Neutrophil (primary cell): Measurements from ENCODE around the gene HSD3B7.

Experiments used
- H3K27ac ChIP-seq: fragments of 200-600 bp; sonication (generic); 2 replicates; pipeline ENCODE4 v1.5.1; 2016; ENCODE audit warnings: mild to moderate bottlenecking, moderate library complexity
- H3K27me3 ChIP-seq: fragments of 200-600 bp; sonication (generic); 2 replicates; pipeline ENCODE4 v1.6.0; 2016; ENCODE audit warnings: mild to moderate bottlenecking
- H3K36me3 ChIP-seq: fragments of 200-600 bp; sonication (generic); 2 replicates; pipeline ENCODE4 v1.5.1; 2017
- H3K4me1 ChIP-seq, 2 experiments: fragments of 200-600 bp in 1 of 2; sonication (generic) in 1 of 2; 1 replicate in 1 of 2; 2 replicates in 1 of 2; pipeline versions ENCODE4 v1.5.1 to v1.6.1; 2013 to 2016; ENCODE audit warnings: low read depth in 1 of 2, low read length in 1 of 2, mild to moderate bottlenecking in 1 of 2, moderate library complexity in 1 of 2; ENCODE audit not compliant: control insufficient read depth in 1 of 2, insufficient read depth in 1 of 2
- H3K4me3 ChIP-seq, 2 experiments: fragments of 200-600 bp in 1 of 2; sonication (generic) in 1 of 2; 1 replicate in 1 of 2; 2 replicates in 1 of 2; pipeline ENCODE4 v1.5.1; 2013 to 2016; ENCODE audit warnings: low read depth in 1 of 2, low read length in 1 of 2, mild to moderate bottlenecking in 1 of 2, moderate library complexity in 1 of 2
- H3K9me3 ChIP-seq: fragments of 200-600 bp; sonication (generic); 2 replicates; pipeline ENCODE4 v1.5.1; 2016
- TF ChIP-seq, protein P1 (sequence below): fragments of 200-600 bp; sonication (generic); IDR thresholded peaks from 2 replicates; pipeline ENCODE4 v1.5.1; 2016; ENCODE audit warnings: antibody characterized with exemption

The HSD3B7 gene

GRCh38 chr16:30992276-30992780, 7.3 kb downstream of the HSD3B7 start:
- Histone ChIP-seq H3K27me3 (peaks cover 15% of the 10 kb centered on the region), H3K27ac (no peak overlapping the region)
- TF ChIP-seq, protein P1, sequence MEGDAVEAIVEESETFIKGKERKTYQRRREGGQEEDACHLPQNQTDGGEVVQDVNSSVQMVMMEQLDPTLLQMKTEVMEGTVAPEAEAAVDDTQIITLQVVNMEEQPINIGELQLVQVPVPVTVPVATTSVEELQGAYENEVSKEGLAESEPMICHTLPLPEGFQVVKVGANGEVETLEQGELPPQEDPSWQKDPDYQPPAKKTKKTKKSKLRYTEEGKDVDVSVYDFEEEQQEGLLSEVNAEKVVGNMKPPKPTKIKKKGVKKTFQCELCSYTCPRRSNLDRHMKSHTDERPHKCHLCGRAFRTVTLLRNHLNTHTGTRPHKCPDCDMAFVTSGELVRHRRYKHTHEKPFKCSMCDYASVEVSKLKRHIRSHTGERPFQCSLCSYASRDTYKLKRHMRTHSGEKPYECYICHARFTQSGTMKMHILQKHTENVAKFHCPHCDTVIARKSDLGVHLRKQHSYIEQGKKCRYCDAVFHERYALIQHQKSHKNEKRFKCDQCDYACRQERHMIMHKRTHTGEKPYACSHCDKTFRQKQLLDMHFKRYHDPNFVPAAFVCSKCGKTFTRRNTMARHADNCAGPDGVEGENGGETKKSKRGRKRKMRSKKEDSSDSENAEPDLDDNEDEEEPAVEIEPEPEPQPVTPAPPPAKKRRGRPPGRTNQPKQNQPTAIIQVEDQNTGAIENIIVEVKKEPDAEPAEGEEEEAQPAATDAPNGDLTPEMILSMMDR = no peak

GRCh38 chr16:30992931-30993816, 8.2 kb downstream of the HSD3B7 start:
- H3K27me3 ChIP-seq = peaks cover 23% of the 10 kb centered on the region
- TF ChIP-seq, protein P1 = no peak
- no peak overlapping the region for H3K4me3 ChIP-seq
- no peaks in the 10 kb centered on the region for H3K9me3 ChIP-seq
- H3K4me1 ChIP-seq = peaks cover 12 to 14% of the 10 kb centered on the region in 2 experiments
- no peak overlapping the region for H3K27ac ChIP-seq
- no peaks in the 10 kb centered on the region for H3K36me3 ChIP-seq

More at GRCh38 chr16:30992276-30992780, 7.3 kb downstream of the HSD3B7 start:
- no peaks in the 10 kb centered on the region for H3K9me3 ChIP-seq
- no peak overlapping the region for H3K4me3 ChIP-seq
- H3K4me1 ChIP-seq = peaks cover 7 to 9% of the 10 kb centered on the region in 2 experiments
- H3K36me3 ChIP-seq = no peaks in the 10 kb centered on the region

- no peak overlapping the region for H3K27ac ChIP-seq
- peaks cover 33% of the 10 kb centered on the region for H3K27me3 ChIP-seq
- peaks cover 12 to 14% of the 10 kb centered on the region in 2 experiments for H3K4me1 ChIP-seq
- H3K9me3 ChIP-seq = no peaks in the 10 kb centered on the region
- no peaks in the 10 kb centered on the region for H3K36me3 ChIP-seq
- TF ChIP-seq, protein P1 = no peak
- H3K4me3 ChIP-seq = no peak overlapping the region
Observed at GRCh38 chr16:30995927-30996323, 10.9 kb downstream of the HSD3B7 start.

GRCh38 chr16:30996324-30996984, 11.4 kb downstream of the HSD3B7 start:
- Histone ChIP-seq H3K27me3 (peaks cover 33% of the 10 kb centered on the region), H3K4me3 (peak overlapping the region; percentile 57 to 68), H3K36me3 (no peaks in the 10 kb centered on the region), H3K4me1 (peaks cover 12 to 14% of the 10 kb centered on the region in 2 experiments), H3K9me3 (no peaks in the 10 kb centered on the region), H3K27ac (no peak overlapping the region)
- TF ChIP-seq, protein P1 = no peak

- TF ChIP-seq, protein P1 = peak; percentile 18
- H3K27ac ChIP-seq = no peak overlapping the region
- no peaks in the 10 kb centered on the region for H3K36me3 ChIP-seq
- H3K27me3 ChIP-seq = peaks cover 36% of the 10 kb centered on the region
- peak overlapping the region; percentile 57 to 68 for H3K4me3 ChIP-seq
- H3K4me1 ChIP-seq = peaks cover 12 to 14% of the 10 kb centered on the region in 2 experiments
- H3K9me3 ChIP-seq = no peaks in the 10 kb centered on the region
Observed at GRCh38 chr16:30996985-30997724, 12.1 kb downstream of the HSD3B7 start.
